HG03469 (cell line): ENCODE data around the gene RUNX3.

ENCODE experiments used
- ATAC-seq: cut with Tn5 transposase; IDR thresholded peaks from one replicate; pipeline ENCODE4 v1.9.1; 2021; ENCODE audit warnings: mild to moderate bottlenecking, moderate library complexity, moderate number of reproducible peaks; ENCODE audit not compliant: unreplicated experiment

RUNX3 gene

GRCh38 chr1:24867084-24867870, 62.8 kb downstream of the RUNX3 start:
- no peak for ATAC-seq

GRCh38 chr1:24866211-24867083, 63.6 kb downstream of the RUNX3 start:
- ATAC-seq, result no peak

- no peak for ATAC-seq
Observed at GRCh38 chr1:24865587-24865986, 64.5 kb downstream of the RUNX3 start.

- ATAC-seq, result no peak
Observed at GRCh38 chr1:24865168-24865567, 64.9 kb downstream of the RUNX3 start.

GRCh38 chr1:24864370-24864777, 65.7 kb downstream of the RUNX3 start:
- ATAC-seq, result no peak

- ATAC-seq, result no peak
Observed at GRCh38 chr1:24862775-24863483, 67.1 kb downstream of the RUNX3 start.

- ATAC-seq, result no peak
Observed at GRCh38 chr1:24861821-24862727, 68.0 kb downstream of the RUNX3 start.

GRCh38 chr1:24860841-24861240, 69.2 kb downstream of the RUNX3 start:
- no peak for ATAC-seq

GRCh38 chr1:24859063-24860010, 70.7 kb downstream of the RUNX3 start:
- no peak for ATAC-seq

- no peak for ATAC-seq
Observed at GRCh38 chr1:24858277-24858676, 71.8 kb downstream of the RUNX3 start.

GRCh38 chr1:24857507-24858133, 72.5 kb downstream of the RUNX3 start:
- no peak for ATAC-seq

- no peak for ATAC-seq
Observed at GRCh38 chr1:24856787-24857506, 73.1 kb downstream of the RUNX3 start.

- no peak for ATAC-seq
Observed at GRCh38 chr1:24855474-24855873, 74.6 kb downstream of the RUNX3 start.

- ATAC-seq, result no peak
Observed at GRCh38 chr1:24853649-24854048, 76.4 kb downstream of the RUNX3 start.

GRCh38 chr1:24850328-24850920, 79.7 kb downstream of the RUNX3 start:
- no peak for ATAC-seq

GRCh38 chr1:24849672-24850295, 80.3 kb downstream of the RUNX3 start:
- ATAC-seq, result no peak
